GM13976 (cell line): ENCODE measurements around the gene GAGE12J.
A peak's percentile ranks its signal among the peaks of the same experiment; 100 is the strongest.
"Not testable (repeated sequence)": the region's sequence is repeated elsewhere in the genome, so short reads cannot be mapped to it uniquely, and the experiment has no call there.

Source experiments
- DNase-seq: peaks from one replicate; pipeline ENCODE4 v3.0.0; 2012; ENCODE audit warnings: low spot score
- CTCF ChIP-seq: IDR thresholded peaks from 2 replicates; pipeline ENCODE4 v1.5.1; 2012; ENCODE audit warnings: borderline replicate concordance, mild to moderate bottlenecking; ENCODE audit not compliant: insufficient read depth; ENCODE audit errors: extremely low read depth, missing control alignments, control extremely low read depth
- in situ Hi-C: fragments of 300-500 bp; cut with MboI; formaldehyde crosslinking; loops from one replicate; pipeline ENCODE4 v1.12.0; 2022; ENCODE audit warnings: low sequenced_read_pairs, mixed read lengths, inconsistent platforms; ENCODE audit not compliant: unreplicated experiment

GAGE12J gene

GRCh38 chrX:49291615-49292337, 30.1 kb upstream of the GAGE12J start:
- DNase-seq: peak; percentile 60
- in situ Hi-C loops: no loop called here

GRCh38 chrX:49292400-49293362, 29.2 kb upstream of the GAGE12J start:
- no peak for TF ChIP-seq CTCF
- in situ Hi-C loops: no loop called here
- no peak for DNase-seq

More at GRCh38 chrX:49291615-49292337, 30.1 kb upstream of the GAGE12J start:
- TF ChIP-seq CTCF: peak; percentile 58

DNA sequence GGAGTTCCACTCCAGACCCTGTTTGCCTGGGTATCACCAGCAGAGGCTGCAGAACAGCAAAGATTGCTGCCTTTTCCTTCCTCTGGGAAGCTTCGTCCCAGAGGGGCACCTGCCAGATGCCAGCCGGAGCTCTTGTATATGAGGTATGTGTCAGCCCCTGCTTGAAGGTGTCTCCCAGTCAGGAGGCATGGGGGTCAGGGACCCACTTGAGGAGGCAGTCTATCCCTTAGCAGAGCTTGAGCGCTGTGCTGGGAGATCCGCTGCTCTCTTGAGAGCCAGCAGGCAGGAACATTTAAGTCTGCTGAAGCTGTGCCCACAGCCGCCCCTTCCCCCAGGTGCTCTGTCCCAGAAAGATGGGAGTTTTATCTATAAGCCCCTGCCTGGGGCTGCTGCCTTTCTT, 22.5 kb upstream of the GAGE12J start:
- in situ Hi-C loops, DNase-seq: not testable (repeated sequence)

DNA sequence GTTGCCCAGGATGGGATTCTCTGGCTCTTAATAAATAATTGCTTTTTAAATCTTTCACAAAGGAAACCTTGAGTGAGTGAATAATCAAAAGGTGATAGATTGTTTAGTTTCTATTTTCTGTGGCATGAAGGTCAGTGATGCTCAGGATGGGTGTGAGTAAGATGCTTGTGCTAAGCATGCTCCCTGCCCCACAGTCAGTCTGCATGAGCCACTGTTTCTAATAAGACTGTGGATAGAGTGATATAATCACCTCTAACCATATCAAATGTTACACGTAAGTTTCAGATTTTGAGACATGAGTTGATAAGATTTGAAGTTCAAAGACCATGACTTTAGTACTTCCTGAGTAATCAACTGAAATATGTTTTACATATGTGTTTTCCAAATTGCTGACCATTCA, 21.1 kb upstream of the GAGE12J start:
- in situ Hi-C loops: no loop called here
- no peak for TF ChIP-seq CTCF
- no peak for DNase-seq

DNA sequence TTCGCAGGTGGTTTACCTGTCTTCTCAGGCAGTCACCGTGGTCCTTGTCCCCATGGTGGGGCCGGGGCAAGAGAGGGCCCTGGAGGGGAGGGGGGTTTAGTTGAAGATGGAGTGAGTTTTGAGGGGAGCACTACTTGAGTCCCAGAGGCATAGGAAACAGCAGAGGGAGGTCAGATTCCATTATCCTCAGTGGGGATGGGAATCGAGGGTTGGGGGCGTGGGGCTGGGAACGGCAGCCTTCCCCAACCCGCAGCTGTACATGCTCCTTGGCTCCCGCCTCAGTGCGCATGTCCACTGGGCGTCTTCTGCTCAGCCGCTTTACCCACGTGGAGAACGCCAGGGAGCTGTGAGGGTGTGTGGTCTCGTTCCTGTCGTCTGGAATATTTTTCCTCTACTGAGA, 18.5 kb upstream of the GAGE12J start, which contains the start of gene GAGE10:
GAGE10 (plus strand) TSS at position 301 of the 400 bp plus-strand sequence. CDS start 1,214 bp downstream, outside the sequence.
- no peak for DNase-seq
- in situ Hi-C loops: no loop called here
- TF ChIP-seq CTCF: no peak

DNA sequence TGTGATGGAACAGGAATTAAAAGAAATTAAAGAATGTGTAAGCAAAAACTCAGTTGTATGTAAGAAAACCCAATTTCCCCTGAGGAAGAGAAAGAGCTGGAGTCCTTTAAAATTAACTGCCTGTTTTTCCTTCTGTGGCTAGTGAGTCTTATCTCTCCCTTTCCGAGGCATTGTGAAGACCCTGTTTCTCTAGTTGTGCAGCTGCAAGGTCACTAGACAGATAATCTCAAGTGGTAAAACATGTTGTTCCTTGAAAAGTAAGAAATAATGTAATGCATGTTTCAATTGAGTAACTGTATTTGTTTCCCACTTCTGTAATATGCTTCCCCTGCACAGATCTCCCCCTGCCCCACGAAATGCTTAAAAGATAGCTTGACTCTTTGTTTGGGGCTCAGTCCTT, 14.1 kb upstream of the GAGE12J start:
- in situ Hi-C loops, DNase-seq: not testable (repeated sequence)

DNA sequence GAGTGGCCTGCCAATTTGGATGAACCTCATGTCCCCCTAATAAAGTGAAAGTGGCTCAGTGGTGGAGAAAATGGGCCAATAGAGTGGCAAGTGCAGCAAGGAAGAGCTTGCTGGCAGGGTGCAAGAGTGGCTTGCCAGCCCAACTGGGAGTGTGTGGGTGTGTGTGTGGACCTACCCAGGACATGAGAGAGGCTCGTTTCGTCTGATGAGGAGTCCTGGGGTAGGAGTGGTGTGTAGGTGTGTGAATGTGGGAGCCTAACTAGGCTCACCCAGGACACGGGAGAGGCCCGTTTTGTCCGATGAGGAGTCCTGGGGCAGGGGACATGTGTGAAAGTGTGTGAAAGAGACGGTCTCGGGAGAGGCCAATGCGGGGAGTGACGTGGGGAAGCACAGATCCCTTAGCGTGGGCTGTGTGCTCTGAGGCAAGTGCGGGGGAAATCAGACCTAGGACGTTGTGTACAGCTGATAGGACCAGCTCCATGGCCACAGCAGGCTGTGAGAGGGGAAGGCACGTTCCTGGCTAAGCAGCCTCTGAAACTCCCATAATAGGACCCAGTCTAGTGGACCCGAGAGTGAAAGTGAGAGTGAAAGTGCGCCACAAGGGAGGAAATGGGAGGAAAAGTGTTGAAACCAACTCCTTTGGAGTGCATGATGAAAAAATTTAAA, 13.1 kb upstream of the GAGE12J start:
- no peak for DNase-seq
- in situ Hi-C loops: no loop called here
- no peak for TF ChIP-seq CTCF
